Measurements from ENCODE around the gene AKAP9. TPM values are rescaled to one million over a fixed set of nuclear protein-coding genes. Genes with fewer than 3 reads are reported as not detected.

AKAP9 gene
- total RNA-seq, 1 donor from 2014 or later = 35.1 TPM

DNA sequence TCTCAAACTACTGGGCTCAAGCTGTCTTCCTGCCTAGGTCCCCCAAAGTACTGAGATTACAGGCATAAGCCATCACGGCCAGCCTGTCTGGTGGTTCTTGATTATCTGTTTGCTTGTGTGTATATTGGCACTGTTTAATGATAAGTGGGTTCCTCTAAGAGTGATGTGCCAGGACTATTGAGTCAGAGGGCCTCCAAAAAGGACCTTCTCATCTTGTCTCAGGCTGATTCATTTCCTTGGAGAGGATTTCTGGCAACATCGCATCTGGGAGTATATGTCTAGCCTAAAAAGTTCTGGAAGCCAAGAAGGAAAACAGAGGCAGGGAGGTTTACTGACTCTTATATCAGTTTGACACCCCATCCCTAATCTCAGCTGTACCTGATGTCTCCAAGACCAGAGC, 27.1 kb upstream of the AKAP9 start:
- no peaks in the 10 kb centered on the region for H3K27me3 Mint-ChIP-seq (ENCODE audit: low read depth)
- DNase-seq (ENCODE audit: low spot score) = no peak
- no peaks in the 10 kb centered on the region for H3K9me3 Mint-ChIP-seq (ENCODE audit: low read depth)
- H3K4me1 Mint-ChIP-seq (ENCODE audit: low read depth) = no peaks in the 10 kb centered on the region
- TF ChIP-seq, protein P1, sequence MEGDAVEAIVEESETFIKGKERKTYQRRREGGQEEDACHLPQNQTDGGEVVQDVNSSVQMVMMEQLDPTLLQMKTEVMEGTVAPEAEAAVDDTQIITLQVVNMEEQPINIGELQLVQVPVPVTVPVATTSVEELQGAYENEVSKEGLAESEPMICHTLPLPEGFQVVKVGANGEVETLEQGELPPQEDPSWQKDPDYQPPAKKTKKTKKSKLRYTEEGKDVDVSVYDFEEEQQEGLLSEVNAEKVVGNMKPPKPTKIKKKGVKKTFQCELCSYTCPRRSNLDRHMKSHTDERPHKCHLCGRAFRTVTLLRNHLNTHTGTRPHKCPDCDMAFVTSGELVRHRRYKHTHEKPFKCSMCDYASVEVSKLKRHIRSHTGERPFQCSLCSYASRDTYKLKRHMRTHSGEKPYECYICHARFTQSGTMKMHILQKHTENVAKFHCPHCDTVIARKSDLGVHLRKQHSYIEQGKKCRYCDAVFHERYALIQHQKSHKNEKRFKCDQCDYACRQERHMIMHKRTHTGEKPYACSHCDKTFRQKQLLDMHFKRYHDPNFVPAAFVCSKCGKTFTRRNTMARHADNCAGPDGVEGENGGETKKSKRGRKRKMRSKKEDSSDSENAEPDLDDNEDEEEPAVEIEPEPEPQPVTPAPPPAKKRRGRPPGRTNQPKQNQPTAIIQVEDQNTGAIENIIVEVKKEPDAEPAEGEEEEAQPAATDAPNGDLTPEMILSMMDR (IDR thresholded peaks at IDR 0.05) = no peak
- H3K4me3 Mint-ChIP-seq (ENCODE audit: unreplicated experiment) = no peak overlapping the region
- H3K36me3 Mint-ChIP-seq (ENCODE audit: low read depth) = no peaks in the 10 kb centered on the region
- no peak overlapping the region for H3K27ac Mint-ChIP-seq (ENCODE audit: unreplicated experiment)

DNA sequence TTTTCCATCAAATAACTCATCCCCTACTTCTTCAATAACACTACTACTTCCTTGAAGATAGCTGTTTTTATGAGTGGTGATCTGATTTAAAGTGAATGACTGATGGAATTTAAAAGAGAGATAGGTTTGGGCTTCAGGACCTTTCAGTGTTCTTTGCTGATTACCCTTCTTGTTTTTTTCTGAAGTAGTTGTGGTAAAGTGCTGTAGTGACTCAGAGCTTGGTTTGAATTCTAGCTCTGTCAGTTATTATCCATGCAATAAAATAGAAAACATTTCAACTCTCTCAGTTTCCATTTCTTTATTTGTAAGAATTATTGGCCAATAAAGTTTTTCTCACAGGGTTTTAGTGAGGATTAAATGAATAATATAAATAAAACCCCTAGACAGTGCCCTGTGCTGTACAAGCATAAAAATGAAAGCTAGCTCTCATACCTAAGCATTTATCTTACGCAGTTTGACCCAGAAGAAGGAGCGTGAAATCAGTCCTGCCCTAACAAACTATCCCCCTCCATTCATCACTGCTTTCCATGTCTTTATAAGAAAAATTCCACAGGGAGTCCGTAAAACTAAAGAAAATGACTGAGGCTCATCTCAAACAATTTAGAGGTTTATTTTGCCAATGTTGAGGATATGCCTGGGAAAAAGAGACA, 25.1 kb upstream of the AKAP9 start:
- DNase-seq (ENCODE audit: low spot score) = no peak
- Mint-ChIP-seq H3K9me3 (ENCODE audit: low read depth) (no peaks in the 10 kb centered on the region), H3K27ac (ENCODE audit: unreplicated experiment) (no peak overlapping the region), H3K4me3 (ENCODE audit: unreplicated experiment) (no peak overlapping the region), H3K27me3 (ENCODE audit: low read depth) (no peaks in the 10 kb centered on the region), H3K36me3 (ENCODE audit: low read depth) (no peaks in the 10 kb centered on the region), H3K4me1 (ENCODE audit: low read depth) (no peaks in the 10 kb centered on the region)
- TF ChIP-seq, protein P1 (IDR thresholded peaks at IDR 0.05) = no peak

DNA sequence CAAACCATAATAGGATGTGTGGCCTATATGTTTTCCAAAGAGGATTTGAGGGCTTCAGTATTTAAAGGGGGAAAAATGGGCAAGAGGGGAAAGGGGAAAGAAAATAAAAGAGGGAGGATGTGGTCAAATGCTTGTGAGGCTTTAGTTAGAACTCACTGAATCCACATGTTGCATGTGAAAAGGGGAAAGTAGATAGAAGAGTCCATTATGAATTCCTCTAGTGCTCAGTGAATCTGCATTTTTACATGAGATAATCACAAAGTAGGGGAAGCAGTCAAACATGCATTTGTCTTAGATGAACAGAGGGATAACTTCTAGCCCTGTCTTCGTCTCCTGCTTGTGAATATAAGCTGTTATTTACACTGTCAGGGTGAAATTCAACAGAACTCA, 24.6 kb upstream of the AKAP9 start:
- Mint-ChIP-seq H3K4me1 (ENCODE audit: low read depth) (no peaks in the 10 kb centered on the region), H3K36me3 (ENCODE audit: low read depth) (no peaks in the 10 kb centered on the region), H3K9me3 (ENCODE audit: low read depth) (no peaks in the 10 kb centered on the region), H3K27ac (ENCODE audit: unreplicated experiment) (no peak overlapping the region), H3K27me3 (ENCODE audit: low read depth) (no peaks in the 10 kb centered on the region), H3K4me3 (ENCODE audit: unreplicated experiment) (no peak overlapping the region)
- DNase-seq (ENCODE audit: low spot score) = no peak
- TF ChIP-seq, protein P1 (IDR thresholded peaks at IDR 0.05) = no peak

DNA sequence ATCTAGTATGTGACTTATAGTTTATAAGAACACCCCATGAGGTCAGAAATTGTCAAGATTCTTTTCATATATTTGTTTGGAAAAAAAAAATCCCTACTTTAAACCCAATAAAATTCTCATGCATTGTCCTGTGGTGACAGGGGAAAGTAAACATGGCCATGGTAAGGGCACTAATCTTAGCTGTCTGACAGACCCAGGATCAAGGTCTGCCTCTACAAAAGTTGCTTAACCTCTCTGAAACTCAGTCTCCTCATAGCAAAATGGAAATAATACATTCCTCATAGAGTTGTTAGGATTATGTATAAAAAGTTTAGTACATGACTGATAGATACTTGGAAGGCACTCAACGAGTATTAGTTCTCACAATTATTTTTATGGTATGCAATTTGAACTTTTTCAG, 22.3 kb upstream of the AKAP9 start:
- H3K4me1 Mint-ChIP-seq (ENCODE audit: low read depth) = no peaks in the 10 kb centered on the region
- H3K9me3 Mint-ChIP-seq (ENCODE audit: low read depth) = no peaks in the 10 kb centered on the region
- no peaks in the 10 kb centered on the region for H3K27me3 Mint-ChIP-seq (ENCODE audit: low read depth)
- no peaks in the 10 kb centered on the region for H3K36me3 Mint-ChIP-seq (ENCODE audit: low read depth)
- no peak overlapping the region for H3K4me3 Mint-ChIP-seq (ENCODE audit: unreplicated experiment)
- no peak overlapping the region for H3K27ac Mint-ChIP-seq (ENCODE audit: unreplicated experiment)
- TF ChIP-seq, protein P1 (IDR thresholded peaks at IDR 0.05) = no peak
- no peak for DNase-seq (ENCODE audit: low spot score)

GRCh38 chr7:91922857-91923256, 17.8 kb upstream of the AKAP9 start:
- TF ChIP-seq, protein P1 (IDR thresholded peaks at IDR 0.05) = no peak
- Mint-ChIP-seq H3K27ac (ENCODE audit: unreplicated experiment) (no peak overlapping the region), H3K4me1 (ENCODE audit: low read depth) (no peaks in the 10 kb centered on the region), H3K9me3 (ENCODE audit: low read depth) (no peaks in the 10 kb centered on the region), H3K4me3 (ENCODE audit: unreplicated experiment) (no peak overlapping the region), H3K27me3 (ENCODE audit: low read depth) (peaks cover 16% of the 10 kb centered on the region), H3K36me3 (ENCODE audit: low read depth) (peaks cover 2% of the 10 kb centered on the region)
- DNase-seq (ENCODE audit: low spot score) = no peak

Measured in chondrocyte (in vitro differentiated cells).